Adrenal gland (tissue), 12 donors: ENCODE data around the gene CENPB. TPM values are rescaled to one million over a fixed set of nuclear protein-coding genes. Genes with fewer than 3 reads are reported as not detected.

ENCODE experiments used
- DNase-seq, 7 donors: peaks; one replicate each; pipeline ENCODE4 v3.0.0-alpha.2; 2019 to 2020
- H3K27ac ChIP-seq, 5 donors: fragments of 200-600 bp; sonication (generic) in 4 of 5; 1 replicate in 3 of 5; 2 replicates in 2 of 5; pipeline versions ENCODE4 v1.5.1 to v1.8.0; 2016 to 2020; ENCODE audit warnings: mild to moderate bottlenecking in 1 of 5
- H3K27me3 ChIP-seq: fragments of 200-600 bp; 2 replicates; pipeline ENCODE4 v1.8.0; 2021
- H3K36me3 ChIP-seq, 2 donors: fragments of 200-600 bp; replicated peaks in 1 of 2; 1 replicate in 1 of 2; 2 replicates in 1 of 2; pipeline versions ENCODE4 v1.5.1 to v1.8.0; 2018 to 2022
- H3K4me1 ChIP-seq, 2 donors: fragments of 200-600 bp; replicated peaks in 1 of 2; 1 replicate in 1 of 2; 2 replicates in 1 of 2; pipeline versions ENCODE4 v1.5.1 to v1.8.0; 2018 to 2021
- H3K4me3 ChIP-seq, 4 donors: fragments of 200-600 bp; sonication (generic) in 3 of 4; one replicate each; pipeline ENCODE4 v1.5.1; 2016 to 2018
- H3K9me3 ChIP-seq, 3 donors: fragments of 200-600 bp; sonication (generic) in 1 of 3; replicated peaks in 1 of 3; 1 replicate in 2 of 3; 2 replicates in 1 of 3; pipeline versions ENCODE4 v1.5.1 to v1.8.0; 2016 to 2021
- CTCF ChIP-seq, 6 experiments: fragments of 450-650 bp in 4 of 6; fragments of 200-600 bp in 2 of 6; sonication (generic) in 1 of 6; IDR thresholded peaks; 1 replicate in 5 of 6; 2 replicates in 1 of 6; pipeline versions ENCODE4 v1.5.1 to v1.8.0; 2016 to 2021; ENCODE audit warnings: antibody characterized with exemption in 6 of 6, mild to moderate bottlenecking in 2 of 6, moderate library complexity in 1 of 6
- POLR2A ChIP-seq, 2 donors: fragments of 450-650 bp; IDR thresholded peaks; one replicate each; pipeline ENCODE4 v1.6.1; 2017; ENCODE audit warnings: antibody characterized with exemption in 2 of 2, mild to moderate bottlenecking in 2 of 2, moderate library complexity in 1 of 2
- WGBS, 4 donors: extraction: QIAGEN DNeasy Blood & Tissue Kit in 2 of 4; methylation state at CpG; one replicate each; pipeline versions ENCODE4 v1.1.5 to v1.1.7; 2013 to 2017; 5-methylcytosine and 5-hydroxymethylcytosine counted together
- intact Hi-C, 2 donors: fragments of 100-400 bp; cut with DNase I; formaldehyde crosslinking; loops; one replicate each; pipeline versions ENCODE4 v1.14.1 to v1.15.0; 2022 to 2023
- polyA plus RNA-seq, 3 donors: library from polyadenylated mRNA; stranded (reverse); fragments of 200-250 nt in 2 of 3; fragments of 350-450 nt in 1 of 3; fragmentation: Illumina TruSeq in 1 of 3; extraction: RNeasy Lipid Tissue Mini Kit (QIAGEN cat#74804) in 1 of 3; gene quantifications; one replicate each; pipeline ENCODE4 v1.2.3, GENCODE V29; 2013 to 2014
- total RNA-seq, 9 donors: library from RNA; depleted of rRNA in 4 of 9; stranded (reverse); fragments of >200 nt in 4 of 9; fragments of 120-200 nt in 1 of 9; fragmentation: NEBNext Ultra II Directional in 1 of 9; extraction: Animal tissue kit (Norgen Biotek cat#: 25700) in 1 of 9; gene quantifications; one replicate each; pipeline versions ENCODE4 v1.1.0 to v1.2.4, GENCODE V29; 2013 to 2023
- donor health status: healthy with polysubstance abuse.
- donor health status: Bipolar disorder and iron deficiency.
- donor health status: DM: yes; HTN: yes; CAD: no.
- donor health status: DM: no; HTN: no; CAD: no.
- donor health status: DM: no; HTN: no; CAD: no.
- donor health status: DM: yes; HTN: yes; CAD: no.

CENPB gene
- total and polyA plus RNA-seq, 12 donors: 25.8 to 112 (median 82.2) TPM

DNA sequence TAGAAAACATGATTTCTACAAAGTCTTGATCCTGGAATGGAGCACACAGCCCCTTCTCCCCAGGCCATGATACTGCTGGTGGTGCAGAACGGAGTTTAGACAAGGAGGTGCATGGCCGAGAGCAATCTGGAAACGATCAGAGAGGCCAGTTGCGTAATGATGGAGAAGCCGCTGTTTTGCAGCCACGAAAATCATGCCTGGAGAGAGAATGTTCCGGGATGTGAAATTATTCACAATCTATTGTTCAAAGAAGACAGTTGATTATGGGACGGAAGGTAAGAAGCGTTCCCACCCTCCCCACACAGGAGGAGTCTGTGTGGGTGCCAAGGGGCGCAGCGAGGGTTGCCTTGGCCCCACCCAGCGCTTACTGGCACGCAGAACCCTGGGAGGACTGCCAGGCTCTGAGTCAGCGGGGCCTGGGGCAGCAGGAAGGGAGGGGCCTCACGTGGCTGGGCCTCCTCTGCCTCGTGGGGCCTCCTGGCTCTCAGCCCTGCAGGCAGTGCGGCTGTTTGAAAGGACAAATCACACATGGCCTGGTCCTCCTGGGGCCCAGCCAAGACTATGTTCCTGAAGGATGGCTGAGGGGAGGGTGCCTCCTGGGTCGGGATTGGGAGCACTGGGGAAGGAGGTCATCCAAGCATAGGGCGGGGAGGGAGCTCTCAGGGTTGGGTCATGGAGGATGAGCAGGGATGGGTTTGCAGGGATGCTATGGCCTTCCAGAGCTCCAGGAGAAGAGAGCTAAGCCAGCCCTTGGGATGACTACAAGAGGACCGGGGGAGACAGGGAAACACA, 25.1 kb upstream of the CENPB start:
- TF ChIP-seq CTCF (IDR thresholded peaks at IDR 0.05): peak in 2 of 6 experiments; percentile 3 to 4
- TF ChIP-seq POLR2A (IDR thresholded peaks at IDR 0.05): peak; percentile 75 to 84
- Histone ChIP-seq H3K9me3 (no peaks in the 10 kb centered on the region), H3K36me3 (no peaks in the 10 kb centered on the region), H3K4me3 (peak overlapping the region in 2 of 4 donors; percentile 5 to 49), H3K27me3 (no peaks in the 10 kb centered on the region), H3K27ac (peak overlapping the region; percentile 82 to 97 (median 93)), H3K4me1 (peaks cover 35 to 55% of the 10 kb centered on the region in 2 donors)
- 1 to 3% (median 1%) methylated on average over 16 to 20 of the region's 20 CpGs for WGBS, 4 donors
- intact Hi-C loops: no loop called here
- DNase-seq: peak; percentile 99 to 100 (median 99)

- 85 to 94% (median 88%) methylated on average over 3 of the region's 3 CpGs for WGBS, 4 donors
These were observed 22.0 kb upstream of the CENPB start for GRCh38 chr20:3808544-3808943.

DNA sequence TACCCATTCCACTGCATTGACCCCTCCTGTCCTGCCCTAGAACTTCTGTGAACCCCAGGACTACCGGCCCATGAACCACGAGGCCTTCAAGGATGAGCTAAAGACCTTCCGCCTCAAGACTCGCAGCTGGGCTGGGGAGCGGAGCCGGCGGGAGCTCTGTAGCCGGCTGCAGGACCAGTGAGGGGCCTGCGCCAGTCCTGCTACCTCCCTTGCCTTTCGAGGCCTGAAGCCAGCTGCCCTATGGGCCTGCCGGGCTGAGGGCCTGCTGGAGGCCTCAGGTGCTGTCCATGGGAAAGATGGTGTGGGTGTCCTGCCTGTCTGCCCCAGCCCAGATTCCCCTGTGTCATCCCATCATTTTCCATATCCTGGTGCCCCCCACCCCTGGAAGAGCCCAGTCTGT, 18.2 kb upstream of the CENPB start:
- WGBS, 4 donors: 86 to 94% (median 93%) methylated on average over 2 to 11 of the region's 11 CpGs
- Histone ChIP-seq H3K27me3 (no peaks in the 10 kb centered on the region), H3K4me3 (no peak overlapping the region), H3K4me1 (peaks cover 29 to 37% of the 10 kb centered on the region in 2 donors), H3K9me3 (no peaks in the 10 kb centered on the region), H3K36me3 (peaks cover 0 to 46% of the 10 kb centered on the region in 2 donors), H3K27ac (no peak overlapping the region)
- peak in 1 of 7 donors; percentile 24 for DNase-seq
- intact Hi-C loops: no loop called here
- TF ChIP-seq CTCF (IDR thresholded peaks at IDR 0.05) (no peak), POLR2A (IDR thresholded peaks at IDR 0.05) (no peak)

More at GRCh38 chr20:3808544-3808943, 22.0 kb upstream of the CENPB start:
- TF ChIP-seq CTCF (IDR thresholded peaks at IDR 0.05) (no peak), POLR2A (IDR thresholded peaks at IDR 0.05) (no peak)
- Histone ChIP-seq H3K27ac (peak overlapping the region; percentile 92 to 97 (median 96)), H3K9me3 (no peaks in the 10 kb centered on the region), H3K27me3 (no peaks in the 10 kb centered on the region), H3K4me1 (peaks cover 41 to 67% of the 10 kb centered on the region in 2 donors), H3K4me3 (peak overlapping the region in 1 of 4 donors; percentile 37), H3K36me3 (peaks cover 0 to 13% of the 10 kb centered on the region in 2 donors)
- intact Hi-C loops: no loop called here
- DNase-seq: no peak

DNA sequence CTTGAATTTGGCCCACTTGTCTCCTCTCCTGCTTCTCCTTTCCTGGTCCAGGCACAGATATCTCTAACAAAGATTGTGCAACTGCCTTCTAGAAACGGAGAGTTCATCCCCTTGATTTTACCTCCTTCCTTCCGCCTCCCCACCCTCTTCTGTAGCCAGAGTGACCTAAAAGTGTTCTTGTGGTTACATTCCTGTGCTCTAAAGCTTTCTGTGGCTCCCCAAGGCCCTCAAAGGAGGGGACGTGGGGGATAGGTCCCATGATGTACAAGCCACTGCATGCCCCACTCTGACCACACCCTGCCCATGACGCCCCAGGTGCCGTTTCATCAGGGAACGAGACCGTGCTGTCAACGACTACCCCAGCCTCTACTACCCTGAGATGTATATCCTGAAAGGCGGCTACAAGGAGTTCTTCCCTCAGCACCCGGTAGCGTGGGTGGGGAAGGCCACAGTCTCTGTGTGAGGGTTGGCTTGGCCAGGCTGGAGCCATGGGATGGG, 17.8 kb upstream of the CENPB start:
- TF ChIP-seq CTCF (IDR thresholded peaks at IDR 0.05) (no peak), POLR2A (IDR thresholded peaks at IDR 0.05) (no peak)
- Histone ChIP-seq H3K27ac (no peak overlapping the region), H3K36me3 (peaks cover 0 to 46% of the 10 kb centered on the region in 2 donors), H3K4me3 (no peak overlapping the region), H3K4me1 (peaks cover 29 to 37% of the 10 kb centered on the region in 2 donors), H3K27me3 (no peaks in the 10 kb centered on the region), H3K9me3 (no peaks in the 10 kb centered on the region)
- intact Hi-C loops: no loop called here
- 81 to 95% (median 86%) methylated on average over 11 of the region's 11 CpGs for WGBS, 4 donors
- DNase-seq: no peak
